AML-193 (cell line): ENCODE data around the gene GAPVD1.
"Not testable (repeated sequence)": the region's sequence is repeated elsewhere in the genome, so short reads cannot be mapped to it uniquely, and the experiment has no call there.

Experiments
- DNase-seq, 2 experiments: peaks; one replicate each; lab custom pipeline; 2025; lab: John Stamatoyannopoulos, UW

Gene GAPVD1, protein sequence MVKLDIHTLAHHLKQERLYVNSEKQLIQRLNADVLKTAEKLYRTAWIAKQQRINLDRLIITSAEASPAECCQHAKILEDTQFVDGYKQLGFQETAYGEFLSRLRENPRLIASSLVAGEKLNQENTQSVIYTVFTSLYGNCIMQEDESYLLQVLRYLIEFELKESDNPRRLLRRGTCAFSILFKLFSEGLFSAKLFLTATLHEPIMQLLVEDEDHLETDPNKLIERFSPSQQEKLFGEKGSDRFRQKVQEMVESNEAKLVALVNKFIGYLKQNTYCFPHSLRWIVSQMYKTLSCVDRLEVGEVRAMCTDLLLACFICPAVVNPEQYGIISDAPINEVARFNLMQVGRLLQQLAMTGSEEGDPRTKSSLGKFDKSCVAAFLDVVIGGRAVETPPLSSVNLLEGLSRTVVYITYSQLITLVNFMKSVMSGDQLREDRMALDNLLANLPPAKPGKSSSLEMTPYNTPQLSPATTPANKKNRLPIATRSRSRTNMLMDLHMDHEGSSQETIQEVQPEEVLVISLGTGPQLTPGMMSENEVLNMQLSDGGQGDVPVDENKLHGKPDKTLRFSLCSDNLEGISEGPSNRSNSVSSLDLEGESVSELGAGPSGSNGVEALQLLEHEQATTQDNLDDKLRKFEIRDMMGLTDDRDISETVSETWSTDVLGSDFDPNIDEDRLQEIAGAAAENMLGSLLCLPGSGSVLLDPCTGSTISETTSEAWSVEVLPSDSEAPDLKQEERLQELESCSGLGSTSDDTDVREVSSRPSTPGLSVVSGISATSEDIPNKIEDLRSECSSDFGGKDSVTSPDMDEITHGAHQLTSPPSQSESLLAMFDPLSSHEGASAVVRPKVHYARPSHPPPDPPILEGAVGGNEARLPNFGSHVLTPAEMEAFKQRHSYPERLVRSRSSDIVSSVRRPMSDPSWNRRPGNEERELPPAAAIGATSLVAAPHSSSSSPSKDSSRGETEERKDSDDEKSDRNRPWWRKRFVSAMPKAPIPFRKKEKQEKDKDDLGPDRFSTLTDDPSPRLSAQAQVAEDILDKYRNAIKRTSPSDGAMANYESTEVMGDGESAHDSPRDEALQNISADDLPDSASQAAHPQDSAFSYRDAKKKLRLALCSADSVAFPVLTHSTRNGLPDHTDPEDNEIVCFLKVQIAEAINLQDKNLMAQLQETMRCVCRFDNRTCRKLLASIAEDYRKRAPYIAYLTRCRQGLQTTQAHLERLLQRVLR (N-terminal part only)

DNA sequence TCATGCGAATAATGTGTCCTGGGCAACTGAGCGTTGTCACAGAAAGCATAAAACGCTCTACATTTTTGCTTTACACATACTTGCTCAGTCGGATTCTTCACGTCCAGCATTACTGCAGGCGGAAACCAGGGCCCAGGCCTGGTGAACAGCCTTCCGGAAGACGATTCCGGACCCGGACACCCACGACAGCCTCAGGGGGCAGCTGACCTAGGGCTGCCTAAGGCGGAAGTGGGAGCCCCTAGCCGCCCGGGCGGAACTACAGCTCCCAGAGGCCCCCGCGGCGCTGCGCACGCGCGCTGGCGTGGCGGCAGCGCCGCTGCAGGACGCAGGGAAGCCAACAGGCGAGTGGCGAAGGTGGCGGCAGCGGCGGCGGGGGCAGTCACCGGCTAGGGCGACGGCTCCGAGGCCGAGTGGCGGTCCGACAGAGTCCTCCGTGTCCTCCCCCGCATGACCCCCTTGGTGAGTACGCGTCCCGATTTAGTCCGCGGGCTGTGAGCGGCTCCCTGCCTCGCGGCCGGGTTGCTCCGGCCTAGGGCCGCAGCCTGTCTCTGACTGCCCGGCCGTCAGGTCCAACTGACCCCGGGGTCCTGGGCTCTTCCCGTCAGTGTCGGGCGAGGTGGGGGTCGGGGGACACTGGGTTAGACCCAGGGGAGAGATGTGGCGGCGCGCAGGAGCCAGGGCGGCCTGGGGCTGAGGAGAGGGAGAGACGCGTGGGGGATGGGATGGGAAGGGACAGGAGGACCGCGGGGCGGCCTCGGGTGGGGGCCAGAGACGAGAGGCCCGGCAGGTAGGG lies at the start of gene GAPVD1:
Gene GAPVD1 (plus strand): TSS at position 326 of the 793 bp plus-strand sequence. CDS start 37,096 bp downstream, outside the sequence.
- DNase-seq: peak; percentile 88 to 91

GRCh38 chr9:125214186-125214585 lies 47.4 kb upstream of the GAPVD1 start:
- DNase-seq: no peak

DNA sequence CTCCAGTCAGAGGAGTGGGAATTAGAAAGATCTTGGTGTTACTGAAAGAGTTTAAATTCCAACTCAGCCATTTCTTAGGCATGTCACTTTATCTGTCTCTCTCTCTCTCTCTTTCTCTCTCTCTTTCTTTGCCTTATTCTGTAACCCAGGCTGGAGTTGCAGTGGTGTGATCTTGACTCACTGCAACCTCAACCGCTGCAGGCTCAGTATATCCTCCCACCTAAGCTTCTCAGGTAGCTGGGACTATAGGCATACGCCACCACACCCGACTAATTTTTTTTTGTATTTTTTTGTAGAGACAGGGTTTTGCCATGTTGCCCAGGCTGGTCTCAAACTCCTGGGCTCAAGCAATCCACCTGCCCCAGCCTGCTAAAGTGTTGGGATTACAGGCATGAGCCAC lies 43.0 kb upstream of the GAPVD1 start:
- no peak for DNase-seq

DNA sequence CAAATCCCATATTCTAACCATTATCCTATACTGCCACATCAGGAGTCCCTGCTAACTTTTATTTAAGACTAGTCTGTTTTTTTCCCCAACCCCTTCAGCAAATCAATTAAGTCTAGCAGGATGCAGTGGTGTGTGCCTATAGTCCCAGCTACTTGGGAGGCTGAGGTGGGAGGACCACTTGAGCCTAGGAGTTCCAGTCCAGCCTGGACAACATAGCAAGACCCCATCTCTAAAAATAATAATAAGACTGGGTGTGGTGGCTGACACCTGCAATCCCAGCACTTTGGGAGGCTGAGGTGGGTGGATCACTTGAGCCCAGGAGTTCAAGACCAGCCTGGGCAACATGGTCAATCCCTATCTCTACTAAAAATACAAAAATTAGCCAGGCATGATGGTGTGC lies 36.8 kb upstream of the GAPVD1 start:
- DNase-seq: not testable (repeated sequence)

DNA sequence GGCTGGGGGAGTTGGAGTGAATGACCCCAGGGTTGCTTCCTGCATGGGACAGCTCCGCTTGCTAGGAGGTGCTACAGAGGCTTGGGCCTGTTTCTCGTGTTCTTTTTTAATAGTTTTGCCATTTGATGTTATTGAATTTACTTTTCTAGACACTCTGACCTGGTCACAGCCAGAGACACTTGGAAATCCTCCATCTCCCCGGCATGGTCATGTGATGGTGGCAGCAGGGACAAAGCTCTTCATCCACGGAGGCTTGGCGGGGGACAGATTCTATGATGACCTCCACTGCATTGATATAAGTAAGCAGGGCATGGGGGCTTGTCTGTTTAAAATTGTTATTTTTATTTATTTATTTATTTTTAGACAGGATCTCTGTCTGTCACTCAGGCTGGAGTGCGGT lies 33.9 kb upstream of the GAPVD1 start:
- no peak for DNase-seq

DNA sequence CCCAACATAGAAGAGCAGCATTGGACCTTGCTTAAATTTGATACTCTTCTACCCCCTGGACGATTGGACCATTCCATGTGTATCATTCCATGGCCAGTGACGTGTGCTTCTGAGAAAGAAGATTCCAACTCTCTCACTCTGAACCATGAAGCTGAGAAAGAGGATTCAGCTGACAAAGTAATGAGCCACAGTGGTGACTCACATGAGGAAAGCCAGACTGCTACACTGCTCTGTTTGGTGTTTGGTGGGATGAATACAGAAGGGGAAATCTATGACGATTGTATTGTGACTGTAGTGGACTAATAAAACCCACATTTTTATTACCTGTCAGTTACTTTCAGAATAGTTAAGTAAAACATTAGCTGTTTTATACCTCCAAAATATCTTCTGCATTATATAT lies 27.9 kb upstream of the GAPVD1 start:
- DNase-seq: no peak

GRCh38 chr9:125234099-125234498 lies 27.5 kb upstream of the GAPVD1 start:
- not testable (repeated sequence) for DNase-seq

DNA sequence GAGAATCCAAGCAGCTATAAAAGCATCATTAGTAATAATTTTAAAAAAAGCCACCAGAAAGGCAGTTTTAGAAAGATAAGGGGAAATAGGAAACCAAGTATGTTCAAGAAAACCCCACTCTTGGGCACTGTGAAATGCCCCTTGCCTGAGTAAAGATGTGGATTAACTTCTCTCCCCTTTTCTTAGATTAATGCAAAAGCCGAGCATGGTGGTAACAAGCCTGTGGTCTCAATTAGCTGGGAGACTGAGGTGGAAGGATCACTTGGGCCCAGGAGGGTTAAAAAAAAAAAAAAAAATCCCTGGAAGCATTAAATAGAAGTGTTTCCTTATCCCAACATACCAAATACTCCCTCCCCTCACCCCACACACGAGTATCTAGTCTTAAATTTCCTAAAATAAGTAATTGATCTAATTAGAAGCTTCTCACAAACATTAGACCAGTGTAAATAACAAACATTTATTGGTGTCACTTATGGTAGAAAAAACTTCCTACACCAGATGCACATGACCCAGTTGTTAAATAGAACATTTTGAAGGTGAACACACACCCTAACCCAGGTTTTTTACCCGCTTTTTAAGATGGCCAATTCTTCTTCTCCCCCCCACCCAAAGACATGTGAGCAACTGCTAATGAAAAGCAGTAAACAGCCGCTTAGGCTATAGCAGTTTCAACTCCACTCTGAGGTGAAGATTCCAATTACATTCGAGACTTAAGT lies 25.7 kb upstream of the GAPVD1 start:
- no peak for DNase-seq

DNA sequence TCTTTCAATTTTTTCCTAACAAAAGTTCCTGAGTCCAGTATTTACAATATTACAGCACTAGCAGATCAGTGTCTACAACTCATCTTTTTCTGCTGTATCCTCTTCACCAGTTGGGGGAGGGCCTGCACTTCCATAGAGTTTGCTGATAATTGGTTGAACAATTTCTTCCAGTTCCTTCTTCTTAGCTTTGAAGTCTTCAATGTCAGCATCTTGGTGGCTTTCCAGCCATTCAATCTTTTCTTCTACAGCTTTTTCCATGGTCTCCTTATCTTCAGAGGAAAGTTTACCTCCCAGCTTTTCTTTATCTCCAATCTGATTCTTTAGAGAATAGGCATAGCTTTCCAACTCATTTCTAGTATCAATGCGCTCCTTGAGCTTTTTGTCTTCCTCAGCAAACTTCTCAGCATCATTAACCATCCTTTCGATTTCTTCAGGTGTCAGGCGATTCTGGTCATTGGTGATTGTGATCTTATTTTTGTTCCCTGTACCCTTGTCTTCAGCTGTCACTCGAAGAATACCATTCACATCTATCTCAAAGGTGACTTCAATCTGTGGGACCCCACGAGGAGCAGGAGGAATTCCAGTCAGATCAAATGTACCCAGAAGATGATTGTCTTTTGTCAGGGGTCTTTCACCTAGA lies 25.0 kb upstream of the GAPVD1 start:
- peak; percentile 6 to 15 for DNase-seq

DNA sequence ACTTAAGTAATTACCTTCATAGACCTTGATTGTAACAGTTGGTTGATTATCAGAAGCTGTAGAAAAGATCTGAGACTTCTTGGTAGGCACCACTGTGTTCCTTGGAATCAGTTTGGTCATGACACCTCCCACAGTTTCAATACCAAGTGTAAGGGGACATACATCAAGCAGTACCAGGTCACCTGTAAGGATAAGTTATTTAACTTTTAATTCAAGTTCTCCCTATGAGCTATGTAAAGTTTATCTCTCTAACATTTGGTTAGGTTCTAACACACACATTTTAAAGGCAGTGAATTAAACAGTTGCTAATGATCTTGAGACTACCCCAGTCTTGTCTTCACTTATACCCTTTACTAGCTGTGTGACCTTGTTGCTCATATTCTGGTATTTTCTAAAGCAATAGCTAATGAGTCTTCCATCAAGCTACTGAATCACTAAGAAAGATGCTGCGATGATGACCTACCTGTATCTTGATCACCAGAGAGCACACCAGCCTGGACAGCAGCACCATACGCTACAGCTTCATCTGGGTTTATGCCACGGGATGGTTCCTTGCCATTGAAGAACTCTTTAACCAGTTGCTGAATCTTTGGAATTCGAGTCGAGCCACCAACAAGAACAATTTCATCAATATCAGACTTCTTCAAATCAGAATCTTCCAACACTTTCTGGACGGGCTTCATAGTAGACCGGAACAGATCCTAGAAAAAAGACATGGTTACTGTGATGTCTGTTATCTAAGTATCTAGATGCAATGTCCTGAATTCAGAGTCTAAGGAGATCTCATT lies 23.3 kb upstream of the GAPVD1 start:
- no peak for DNase-seq

GRCh38 chr9:125238915-125239446 lies 22.6 kb upstream of the GAPVD1 start:
- DNase-seq: no peak

GRCh38 chr9:125239631-125240597 lies 21.7 kb upstream of the GAPVD1 start:
- no peak for DNase-seq

- DNase-seq: peak; percentile 30 to 41
Observed at GRCh38 chr9:125240649-125240999, 21.0 kb upstream of the GAPVD1 start.

- DNase-seq: peak; percentile 96 to 100
Observed at GRCh38 chr9:125241000-125241862, 20.4 kb upstream of the GAPVD1 start, which contains the start of gene HSPA5. Gene HSPA5 (minus strand): TSS chr9:125241343. CDS start chr9:125241126, 217 bp downstream.

DNA sequence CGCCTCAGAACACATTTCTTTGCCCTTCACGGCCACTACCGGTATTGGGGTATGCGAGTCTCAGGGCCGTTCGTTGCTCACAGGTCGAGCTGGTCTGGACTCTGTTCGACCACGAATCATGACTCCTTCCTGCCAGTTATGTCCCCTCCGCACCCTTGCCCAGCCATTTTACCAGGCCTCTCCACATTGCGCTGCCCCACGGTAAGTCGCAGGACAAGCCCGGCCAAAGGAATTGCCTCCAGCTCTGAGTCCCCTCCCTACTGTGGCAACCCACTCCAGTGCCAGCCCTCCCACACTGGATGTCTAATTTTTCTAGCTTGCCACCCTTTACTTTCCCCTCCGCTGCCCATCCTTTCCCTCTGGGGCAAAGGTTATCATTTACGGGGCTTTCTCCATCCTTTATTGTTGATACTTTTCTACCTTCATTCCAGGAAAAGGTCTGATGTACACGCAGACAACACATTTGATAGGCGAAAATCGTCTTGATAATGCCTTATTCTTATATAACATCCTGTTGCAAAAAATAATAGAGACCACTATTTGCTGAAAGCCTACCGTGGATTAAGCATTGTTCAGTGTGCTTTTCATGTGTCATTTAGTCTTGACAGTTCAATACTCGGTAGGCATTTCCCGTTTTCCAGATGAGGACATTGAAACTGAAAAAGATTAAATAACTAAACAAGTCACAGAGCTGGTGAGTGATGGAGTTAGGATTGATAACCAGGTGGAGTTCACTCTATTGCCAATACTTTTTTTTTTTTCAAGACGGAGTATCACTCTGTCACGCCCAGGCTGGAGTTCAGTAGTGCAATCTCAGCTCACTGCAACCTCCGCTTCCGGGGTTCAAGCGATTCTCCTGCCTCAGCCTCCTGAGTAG lies 19.5 kb upstream of the GAPVD1 start:
- DNase-seq: peak in 1 of 2 experiments; percentile 45

- DNase-seq: no peak
Observed at GRCh38 chr9:125243792-125244260, 17.8 kb upstream of the GAPVD1 start.
